Pancreas (tissue), 10 donors: ENCODE measurements around the gene ST3GAL5. TPM values are rescaled to one million over a fixed set of nuclear protein-coding genes. Genes with fewer than 3 reads are reported as not detected.

ENCODE experiments used
- ATAC-seq, 4 donors: fragments of 200-7000 bp; cut with Tn5 transposase; one replicate each; pipeline versions ENCODE4 v1.8.0 to v1.9.1; 2020; ENCODE audit warnings: mild to moderate bottlenecking in 4 of 4, moderate library complexity in 4 of 4
- DNase-seq, 6 donors: peaks; one replicate each; pipeline ENCODE4 v3.0.0-alpha.2; 2020
- FAIRE-seq: peaks from 2 replicates; lab custom pipeline; 2012; peaks lifted over from hg19 to GRCh38; lab: Jason Lieb, UNC
- H3K27ac ChIP-seq, 4 donors: fragments of 200-600 bp; sonication (generic); 1 replicate in 3 of 4; 2 replicates in 1 of 4; pipeline versions ENCODE4 v1.5.0 to v1.8.0; 2020
- H3K27me3 ChIP-seq, 4 donors: fragments of 200-600 bp; one replicate each; pipeline ENCODE4 v1.8.0; 2021
- H3K36me3 ChIP-seq, 3 donors: fragments of 200-600 bp; sonication (generic) in 1 of 3; one replicate each; pipeline versions ENCODE4 v1.5.0 to v1.8.0; 2020 to 2021
- H3K4me1 ChIP-seq, 3 donors: fragments of 200-600 bp; one replicate each; pipeline ENCODE4 v1.8.0; 2021
- H3K4me3 ChIP-seq, 4 donors: fragments of 200-600 bp; sonication (generic) in 2 of 4; one replicate each; pipeline versions ENCODE4 v1.5.0 to v1.8.0; 2020 to 2021
- H3K9me3 ChIP-seq, 4 donors: fragments of 200-600 bp; one replicate each; pipeline ENCODE4 v1.8.0; 2021
- CTCF ChIP-seq, 4 donors: fragments of 200-600 bp; sonication (generic) in 3 of 4; IDR thresholded peaks; one replicate each; pipeline versions ENCODE4 v1.5.0 to v1.8.0; 2021; ENCODE audit warnings: antibody characterized with exemption in 4 of 4
- WGBS, 2 donors: extraction: QIAGEN DNeasy Blood & Tissue Kit; methylation state at CpG; one replicate each; pipeline ENCODE4 v1.1.7; 2013; 5-methylcytosine and 5-hydroxymethylcytosine counted together
- intact Hi-C, 3 donors: fragments of 100-400 bp; cut with DNase I; formaldehyde crosslinking; loops; one replicate each; pipeline versions ENCODE4 v1.11.1 to v1.14.2; 2022
- polyA plus RNA-seq, 2 donors: library from polyadenylated mRNA; stranded (reverse); fragments of 200-250 nt; gene quantifications; one replicate each; pipeline ENCODE4 v1.2.3, GENCODE V29; 2013
- total RNA-seq, 6 donors: library from RNA; stranded (reverse); fragmentation: NEBNext Ultra II Directional in 4 of 6; extraction: Animal tissue kit (Norgen Biotek cat#: 25700) in 4 of 6; gene quantifications; one replicate each; pipeline versions ENCODE4 v1.2.1 to v1.2.4, GENCODE V29; 2021 to 2023
- donor health status: healthy with polysubstance abuse.
- donor health status: DM: no; HTN: no; CAD: no; lungs with moderate emphysema.
- donor health status: DM: no; HTN: no; CAD: no.
- donor health status: control.
- donor health status: control.
- donor health status: Bipolar disorder and iron deficiency.
- donor health status: DM: yes; HTN: yes; CAD: no.
- donor health status: DM: no; HTN: no; CAD: no.
- donor health status: DM: no; HTN: no; CAD: no.
- donor health status: DM: yes; HTN: yes; CAD: no.

The ST3GAL5 gene
- total and polyA plus RNA-seq, 8 donors, result 4.4 to 14.5 (median 6.9) TPM

- FAIRE-seq, result no peak
- H3K4me3 ChIP-seq, result peak overlapping the region in 1 of 4 donors; percentile 91
- DNase-seq, result no peak
Measured at GRCh38 chr2:85890522-85891176, 1.9 kb upstream of the ST3GAL5 start.

GRCh38 chr2:85889627-85890281, 964 bp upstream of the ST3GAL5 start:
- peak; percentile 9 to 14 (median 12) for ATAC-seq
- 11 to 14% methylated on average over 22 of the region's 22 CpGs for WGBS, 2 donors
- Histone ChIP-seq H3K36me3 (no peaks in the 10 kb centered on the region), H3K4me1 (peaks cover 0 to 15% (median 4%) of the 10 kb centered on the region in 3 donors), H3K9me3 (no peaks in the 10 kb centered on the region), H3K4me3 (peak overlapping the region; percentile 66 to 98 (median 92)), H3K27me3 (no peaks in the 10 kb centered on the region), H3K27ac (peak overlapping the region; percentile 43 to 86 (median 78))
- intact Hi-C loops, result loop anchor here in 2 of 3 donors (5.0 to 10.0 kb wide), 3 partner anchors 145 to 185 kb away; no protein-coding TSS in a partner anchor
- no peak for TF ChIP-seq CTCF (IDR thresholded peaks at IDR 0.05)
- peak; percentile 40 to 59 (median 46) for DNase-seq
- FAIRE-seq, result no peak

More at GRCh38 chr2:85890522-85891176, 1.9 kb upstream of the ST3GAL5 start:
- Histone ChIP-seq H3K27ac (peak overlapping the region in 1 of 4 donors; percentile 74), H3K9me3 (no peaks in the 10 kb centered on the region), H3K36me3 (no peaks in the 10 kb centered on the region), H3K4me1 (peaks cover 0 to 15% (median 4%) of the 10 kb centered on the region in 3 donors), H3K27me3 (no peaks in the 10 kb centered on the region)
- TF ChIP-seq CTCF (IDR thresholded peaks at IDR 0.05), result no peak
- 81 to 85% methylated on average over 5 of the region's 5 CpGs for WGBS, 2 donors
- no peak for ATAC-seq
- intact Hi-C loops, result no loop called here

GRCh38 chr2:85888020-85888683, 638 bp downstream of the ST3GAL5 start:
- Histone ChIP-seq H3K9me3 (no peaks in the 10 kb centered on the region), H3K27me3 (no peaks in the 10 kb centered on the region), H3K4me3 (peak overlapping the region; percentile 66 to 98 (median 92)), H3K27ac (peak overlapping the region; percentile 43 to 86 (median 78)), H3K4me1 (peaks cover 0 to 15% (median 4%) of the 10 kb centered on the region in 3 donors), H3K36me3 (no peaks in the 10 kb centered on the region)
- TF ChIP-seq CTCF (IDR thresholded peaks at IDR 0.05), result no peak
- DNase-seq, result peak in 5 of 6 donors; percentile 10 to 64 (median 48)
- intact Hi-C loops, result loop anchor here in 2 of 3 donors (5.0 to 10.0 kb wide), 3 partner anchors 147 to 187 kb away; no protein-coding TSS in a partner anchor
- ATAC-seq, result peak in 3 of 4 donors; percentile 1 to 2 (median 2)
- 1% methylated on average over 46 to 47 of the region's 47 CpGs for WGBS, 2 donors
- FAIRE-seq, result no peak

GRCh38 chr2:85887566-85888019, 1.2 kb downstream of the ST3GAL5 start:
- intact Hi-C loops, result loop anchor here in 2 of 3 donors (5.0 to 10.0 kb wide), 3 partner anchors 147 to 187 kb away; no protein-coding TSS in a partner anchor
- DNase-seq (peak; percentile 33 to 69 (median 50)), ATAC-seq (peak in 3 of 4 donors; percentile 30 to 54 (median 47)), FAIRE-seq (no peak)
- Histone ChIP-seq H3K27ac (peak overlapping the region in 3 of 4 donors; percentile 47 to 86 (median 74)), H3K36me3 (no peaks in the 10 kb centered on the region), H3K9me3 (no peaks in the 10 kb centered on the region), H3K4me3 (peak overlapping the region in 3 of 4 donors; percentile 91 to 98 (median 94)), H3K4me1 (peaks cover 0 to 15% (median 4%) of the 10 kb centered on the region in 3 donors), H3K27me3 (no peaks in the 10 kb centered on the region)
- WGBS, 2 donors, result 3 to 5% methylated on average over 10 of the region's 10 CpGs
- no peak for TF ChIP-seq CTCF (IDR thresholded peaks at IDR 0.05)
